AG09309 (cell line): ENCODE data around the gene SIX5.

Experiments used
- DNase-seq: peaks from one replicate; pipeline ENCODE4 v3.0.0-alpha.2; 2010; ENCODE audit warnings: low read depth
- H3K4me3 ChIP-seq: 2 replicates; pipeline ENCODE4 v1.5.1; 2011; ENCODE audit warnings: mild to moderate bottlenecking, low read depth, low read length, moderate library complexity; ENCODE audit not compliant: control insufficient read depth
- TF ChIP-seq, protein P1 (sequence below): IDR thresholded peaks from 2 replicates; pipeline ENCODE4 v1.5.1; 2011; ENCODE audit warnings: mild to moderate bottlenecking, low read depth, low read length, inconsistent platforms; ENCODE audit not compliant: insufficient read depth, control insufficient read depth; ENCODE audit errors: missing control alignments

The SIX5 gene

GRCh38 chr19:45766296-45766868, 2.7 kb downstream of the SIX5 start:
- DNase-seq: no peak
- TF ChIP-seq, protein P1, sequence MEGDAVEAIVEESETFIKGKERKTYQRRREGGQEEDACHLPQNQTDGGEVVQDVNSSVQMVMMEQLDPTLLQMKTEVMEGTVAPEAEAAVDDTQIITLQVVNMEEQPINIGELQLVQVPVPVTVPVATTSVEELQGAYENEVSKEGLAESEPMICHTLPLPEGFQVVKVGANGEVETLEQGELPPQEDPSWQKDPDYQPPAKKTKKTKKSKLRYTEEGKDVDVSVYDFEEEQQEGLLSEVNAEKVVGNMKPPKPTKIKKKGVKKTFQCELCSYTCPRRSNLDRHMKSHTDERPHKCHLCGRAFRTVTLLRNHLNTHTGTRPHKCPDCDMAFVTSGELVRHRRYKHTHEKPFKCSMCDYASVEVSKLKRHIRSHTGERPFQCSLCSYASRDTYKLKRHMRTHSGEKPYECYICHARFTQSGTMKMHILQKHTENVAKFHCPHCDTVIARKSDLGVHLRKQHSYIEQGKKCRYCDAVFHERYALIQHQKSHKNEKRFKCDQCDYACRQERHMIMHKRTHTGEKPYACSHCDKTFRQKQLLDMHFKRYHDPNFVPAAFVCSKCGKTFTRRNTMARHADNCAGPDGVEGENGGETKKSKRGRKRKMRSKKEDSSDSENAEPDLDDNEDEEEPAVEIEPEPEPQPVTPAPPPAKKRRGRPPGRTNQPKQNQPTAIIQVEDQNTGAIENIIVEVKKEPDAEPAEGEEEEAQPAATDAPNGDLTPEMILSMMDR: no peak
- H3K4me3 ChIP-seq: peak overlapping the region; percentile 57

- no peak for DNase-seq
- H3K4me3 ChIP-seq: no peak overlapping the region
- TF ChIP-seq, protein P1: no peak
Measured at GRCh38 chr19:45765702-45766295, 3.3 kb downstream of the SIX5 start.

- TF ChIP-seq, protein P1: no peak
- no peak for DNase-seq
- no peak overlapping the region for H3K4me3 ChIP-seq
Measured at GRCh38 chr19:45764945-45765701, 3.9 kb downstream of the SIX5 start.

DNA sequence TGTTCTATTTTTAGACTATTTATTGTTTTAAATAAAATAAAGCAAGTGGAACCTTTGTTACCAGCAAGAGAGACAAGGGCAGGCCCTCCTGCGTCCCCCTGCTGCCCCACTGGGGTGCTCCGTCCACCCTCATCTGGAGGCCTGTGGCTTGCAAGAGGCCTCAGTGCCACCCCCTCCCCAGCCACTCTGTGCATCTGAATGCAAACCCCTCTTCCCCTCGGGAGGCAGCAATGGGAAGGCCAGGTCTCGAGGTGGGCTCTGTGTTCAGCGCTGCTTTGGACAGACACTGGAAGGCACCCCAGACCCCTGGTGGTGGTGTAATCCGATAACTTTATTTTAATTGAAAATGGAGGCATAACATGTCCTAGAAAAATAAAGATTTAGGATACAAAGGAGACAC, 4.6 kb downstream of the SIX5 start:
- DNase-seq: no peak
- no peak overlapping the region for H3K4me3 ChIP-seq
- TF ChIP-seq, protein P1: no peak

GRCh38 chr19:45763691-45764294, 5.3 kb downstream of the SIX5 start:
- no peak overlapping the region for H3K4me3 ChIP-seq
- DNase-seq: no peak
- TF ChIP-seq, protein P1: no peak

- TF ChIP-seq, protein P1: no peak
- H3K4me3 ChIP-seq: no peak overlapping the region
- DNase-seq: no peak
Measured at GRCh38 chr19:45762870-45763631, 6.0 kb downstream of the SIX5 start.
